CD4-positive, alpha-beta T cell treated with Interleukin-6 for 4 hours (primary cell): ENCODE measurements around the gene FGFRL1.
A peak's percentile ranks its signal among the peaks of the same experiment; 100 is the strongest.

Source experiments
- DNase-seq: peaks from one replicate; pipeline ENCODE4 v3.0.0-alpha.2; 2020; ENCODE audit warnings: mixed read lengths

The FGFRL1 gene

GRCh38 chr4:1011022-1011665 is at the start of gene FGFRL1:
FGFRL1 (plus strand) TSS chr4:1011626; CDS start chr4:1012486, 860 bp downstream.
- peak; percentile 98 for DNase-seq

GRCh38 chr4:962231-963208 is 48.9 kb upstream of the FGFRL1 start:
- no peak for DNase-seq

- no peak for DNase-seq
These were observed 47.9 kb upstream of the FGFRL1 start for GRCh38 chr4:963276-964225.

GRCh38 chr4:964346-965025 is 46.9 kb upstream of the FGFRL1 start:
- DNase-seq: no peak

- DNase-seq: no peak
These were observed 46.2 kb upstream of the FGFRL1 start for GRCh38 chr4:965048-965765.

GRCh38 chr4:965766-966134 is 45.7 kb upstream of the FGFRL1 start:
- no peak for DNase-seq

GRCh38 chr4:966266-967112 is 44.9 kb upstream of the FGFRL1 start:
- DNase-seq: no peak

- DNase-seq: no peak
These were observed 44.0 kb upstream of the FGFRL1 start for GRCh38 chr4:967113-968104.

GRCh38 chr4:968221-968620 is 43.2 kb upstream of the FGFRL1 start:
- DNase-seq: no peak

- no peak for DNase-seq
These were observed 42.6 kb upstream of the FGFRL1 start for GRCh38 chr4:968621-969394.

GRCh38 chr4:970046-970745 is 41.2 kb upstream of the FGFRL1 start:
- no peak for DNase-seq

GRCh38 chr4:970854-971520 is 40.4 kb upstream of the FGFRL1 start:
- DNase-seq: no peak

GRCh38 chr4:971666-972500 is 39.5 kb upstream of the FGFRL1 start:
- no peak for DNase-seq

- DNase-seq: peak; percentile 67
These were observed 38.6 kb upstream of the FGFRL1 start for GRCh38 chr4:972651-973424.
